H1 (cell line): Measurements from ENCODE around the gene KRTAP2-4. TPM values are rescaled to one million over a fixed set of nuclear protein-coding genes. Genes with fewer than 3 reads are reported as not detected.

Source experiments
- CTCF ChIA-PET: fragments of 300-600 bp; sonication (Branson Sonifier 250); formaldehyde crosslinking; loops from one replicate; lab custom pipeline; 2021; ENCODE audit not compliant: partially characterized antibody; lab: Charles Lee
- POLR2A ChIA-PET: fragments of 300-600 bp; sonication (Branson Sonifier 250); formaldehyde crosslinking; loops from one replicate; lab custom pipeline; 2021; ENCODE audit warnings: inconsistent platforms; ENCODE audit not compliant: partially characterized antibody; lab: Charles Lee
- DNase-seq, 2 experiments: peaks; one replicate each; pipeline versions ENCODE4 v3.0.0 to v3.0.0-alpha.2; 2010 to 2022; ENCODE audit warnings: low spot score in 2 of 2, low read depth in 1 of 2, mixed read lengths in 1 of 2
- FAIRE-seq: peaks from 2 replicates; lab custom pipeline; 2011; peaks lifted over from hg19 to GRCh38; lab: Jason Lieb, UNC
- H2AFZ ChIP-seq: 2 replicates; pipeline ENCODE4 v1.8.1; 2012; ENCODE audit warnings: low read length, inconsistent platforms
- H2AK5ac ChIP-seq: 2 replicates; pipeline ENCODE4 v1.6.1; 2013; ENCODE audit warnings: low read depth, low read length
- H2BK120ac ChIP-seq: replicated peaks from 2 replicates; pipeline ENCODE3; 2013; ENCODE audit warnings: low read depth, low read length, inconsistent platforms
- H2BK12ac ChIP-seq: 2 replicates; pipeline ENCODE4 v1.6.1; 2013; ENCODE audit warnings: low read depth, low read length
- H2BK15ac ChIP-seq: 2 replicates; pipeline ENCODE4 v1.6.1; 2013; ENCODE audit warnings: low read length
- H2BK20ac ChIP-seq: 2 replicates; pipeline ENCODE4 v1.6.1; 2013; ENCODE audit warnings: low read length
- H2BK5ac ChIP-seq: 2 replicates; pipeline ENCODE4 v1.6.1; 2013; ENCODE audit warnings: low read depth, low read length
- H3K14ac ChIP-seq: 2 replicates; pipeline ENCODE4 v1.6.1; 2013; ENCODE audit warnings: inconsistent platforms; ENCODE audit not compliant: insufficient read length
- H3K18ac ChIP-seq: 2 replicates; pipeline ENCODE4 v1.6.1; 2013; ENCODE audit warnings: low read length; ENCODE audit errors: extremely low read depth
- H3K23ac ChIP-seq: 2 replicates; pipeline ENCODE4 v1.6.1; 2013; ENCODE audit warnings: inconsistent platforms; ENCODE audit not compliant: insufficient read length
- H3K23me2 ChIP-seq: 2 replicates; pipeline ENCODE4 v1.6.1; 2013; ENCODE audit warnings: low read depth, low read length
- H3K27ac ChIP-seq: 2 replicates; pipeline ENCODE4 v1.6.1; 2011; ENCODE audit warnings: low read depth, low read length, inconsistent platforms
- H3K27me3 ChIP-seq, 4 experiments: replicated peaks in 1 of 4; 1 replicate in 1 of 4; 2 replicates in 3 of 4; pipeline versions ENCODE4 v1.6.1 to v1.8.1; 2011 to 2013; ENCODE audit warnings: low read length in 3 of 4, mild to moderate bottlenecking in 3 of 4, inconsistent platforms in 2 of 4, mixed read lengths in 2 of 4, moderate library complexity in 1 of 4; ENCODE audit not compliant: control insufficient read depth in 3 of 4, insufficient read depth in 3 of 4; ENCODE audit errors: extremely low read depth in 1 of 4
- H3K36me3 ChIP-seq, 4 experiments: 2 replicates each; pipeline versions ENCODE4 v1.6.1 to v1.8.1; 2011 to 2013; ENCODE audit warnings: mild to moderate bottlenecking in 4 of 4, low read length in 3 of 4, moderate library complexity in 2 of 4, control low read depth in 1 of 4, inconsistent platforms in 1 of 4; ENCODE audit not compliant: insufficient read depth in 4 of 4, control insufficient read depth in 2 of 4
- H3K4ac ChIP-seq: replicated peaks from 2 replicates; pipeline ENCODE3; 2013; ENCODE audit warnings: low read length, low read depth, mixed read lengths, inconsistent platforms; ENCODE audit not compliant: insufficient read length
- H3K4me1 ChIP-seq, 4 experiments: replicated peaks in 1 of 4; 1 replicate in 1 of 4; 2 replicates in 3 of 4; pipeline versions ENCODE4 v1.6.1 to v1.8.1; 2011 to 2013; ENCODE audit warnings: low read length in 3 of 4, inconsistent platforms in 2 of 4, mixed read lengths in 1 of 4; ENCODE audit not compliant: insufficient read depth in 4 of 4, control insufficient read depth in 3 of 4
- H3K4me2 ChIP-seq, 2 experiments: 2 replicates each; pipeline versions ENCODE4 v1.6.1 to v1.8.1; 2011 to 2013; ENCODE audit warnings: low read depth in 2 of 2, low read length in 2 of 2, control low read depth in 1 of 2, inconsistent platforms in 1 of 2, mild to moderate bottlenecking in 1 of 2; ENCODE audit not compliant: insufficient read depth in 1 of 2
- H3K4me3 ChIP-seq, 4 experiments: fragments of 200-600, 300-600 bp in 1 of 4; sonication (generic), shearing (Covaris generic), sonication (Bioruptor Twin) in 1 of 4; 2 replicates each; pipeline versions ENCODE4 v1.5.1 to v1.8.1; 2011 to 2016; ENCODE audit warnings: low read length in 4 of 4, low read depth in 3 of 4, control low read depth in 2 of 4, inconsistent platforms in 2 of 4, mild to moderate bottlenecking in 2 of 4, mixed read lengths in 1 of 4, moderate library complexity in 1 of 4; ENCODE audit not compliant: insufficient read depth in 2 of 4; ENCODE audit errors: extremely low read depth in 1 of 4
- H3K56ac ChIP-seq: replicated peaks from 2 replicates; pipeline ENCODE3; 2013; ENCODE audit warnings: low read depth, mild to moderate bottlenecking, mixed read lengths, low read length, inconsistent platforms; ENCODE audit not compliant: insufficient read length
- H3K79me1 ChIP-seq: 2 replicates; pipeline ENCODE4 v1.6.1; 2013; ENCODE audit warnings: low read depth, low read length, control low read depth
- H3K79me2 ChIP-seq, 2 experiments: 2 replicates each; pipeline versions ENCODE4 v1.6.1 to v1.8.1; 2012 to 2013; ENCODE audit warnings: low read length in 2 of 2, mild to moderate bottlenecking in 2 of 2, inconsistent platforms in 1 of 2; ENCODE audit not compliant: insufficient read depth in 2 of 2, control insufficient read depth in 1 of 2
- H3K9ac ChIP-seq, 4 experiments: replicated peaks in 1 of 4; 1 replicate in 1 of 4; 2 replicates in 3 of 4; pipeline versions ENCODE4 v1.6.1 to v1.8.1; 2011 to 2013; ENCODE audit warnings: low read depth in 3 of 4, low read length in 3 of 4, control low read depth in 2 of 4, mild to moderate bottlenecking in 2 of 4, moderate library complexity in 2 of 4, inconsistent platforms in 1 of 4; ENCODE audit errors: extremely low read depth in 1 of 4
- H3K9me3 ChIP-seq, 2 experiments: 2 replicates each; pipeline versions ENCODE4 v1.6.1 to v1.8.1; 2012 to 2013; ENCODE audit warnings: mild to moderate bottlenecking in 2 of 2, moderate library complexity in 2 of 2, control low read depth in 1 of 2, inconsistent platforms in 1 of 2, low read depth in 1 of 2, low read length in 1 of 2, mixed read lengths in 1 of 2; ENCODE audit not compliant: insufficient read depth in 2 of 2
- H4K20me1 ChIP-seq, 2 experiments: replicated peaks in 1 of 2; 2 replicates each; pipeline versions ENCODE3 to v1.8.1; 2011 to 2013; ENCODE audit warnings: inconsistent platforms in 2 of 2, low read length in 2 of 2, mild to moderate bottlenecking in 1 of 2; ENCODE audit not compliant: insufficient read depth in 2 of 2, control insufficient read depth in 1 of 2
- H4K5ac ChIP-seq: 2 replicates; pipeline ENCODE4 v1.6.1; 2013; ENCODE audit warnings: low read length, low read depth, mixed read lengths, inconsistent platforms; ENCODE audit not compliant: insufficient read length
- H4K8ac ChIP-seq: 2 replicates; pipeline ENCODE4 v1.8.0; 2013; ENCODE audit warnings: mild to moderate bottlenecking, moderate library complexity, low read length, inconsistent platforms; ENCODE audit not compliant: insufficient read depth; ENCODE audit errors: extremely low read depth
- H4K91ac ChIP-seq: replicated peaks from 2 replicates; pipeline ENCODE3; 2013; ENCODE audit warnings: low read length, mixed read lengths, inconsistent platforms; ENCODE audit not compliant: insufficient read length
- WGBS, 2 experiments: shearing (Covaris generic) in 1 of 2; methylation state at CpG; one replicate each; pipeline versions ENCODE4 v1.1.6 to v1.1.7; 2013 to 2015; ENCODE audit warnings: low lambda C conversion rate in 2 of 2, mixed read lengths in 2 of 2, inconsistent platforms in 1 of 2, low coverage in 1 of 2, missing lambda C conversion rate in 1 of 2; ENCODE audit not compliant: insufficient replicate concordance in 2 of 2, insufficient coverage in 1 of 2, insufficient read length in 1 of 2; ENCODE audit errors: extremely low coverage in 1 of 2, missing lambda C conversion rate in 1 of 2; 5-methylcytosine and 5-hydroxymethylcytosine counted together
- polyA plus RNA-seq, 7 experiments: library from polyadenylated mRNA; depleted of rRNA in 3 of 7; stranded (reverse) in 5 of 7; unstranded in 2 of 7; fragments of >200 nt in 5 of 7; fragments of 200-250 nt in 2 of 7; gene quantifications; 1 replicate in 5 of 7; 2 replicates in 1 of 7; 4 replicates in 1 of 7; pipeline versions ENCODE4 v1.2.1 to v1.2.3, GENCODE V29; 2011 to 2013; ENCODE audit warnings: missing spikeins in 2 of 7, mixed read lengths in 2 of 7
- total RNA-seq: library from RNA; stranded (reverse); fragmentation: NEBNext Ultra II Directional; extraction: Animal tissue kit (Norgen Biotek cat#: 25700); gene quantifications from 2 replicates; pipeline ENCODE4 v1.2.1, GENCODE V29; 2021
- TF ChIP-seq, protein P1 (sequence below): IDR thresholded peaks from 2 replicates; pipeline ENCODE4 v1.6.1; 2012; ENCODE audit warnings: low read length, inconsistent platforms

The KRTAP2-4 gene
- total and polyA plus RNA-seq, 2 of the 8 experiments (the other 6 are each of a cell fraction or from before 2014, with no cell fraction given), result not detected

DNA sequence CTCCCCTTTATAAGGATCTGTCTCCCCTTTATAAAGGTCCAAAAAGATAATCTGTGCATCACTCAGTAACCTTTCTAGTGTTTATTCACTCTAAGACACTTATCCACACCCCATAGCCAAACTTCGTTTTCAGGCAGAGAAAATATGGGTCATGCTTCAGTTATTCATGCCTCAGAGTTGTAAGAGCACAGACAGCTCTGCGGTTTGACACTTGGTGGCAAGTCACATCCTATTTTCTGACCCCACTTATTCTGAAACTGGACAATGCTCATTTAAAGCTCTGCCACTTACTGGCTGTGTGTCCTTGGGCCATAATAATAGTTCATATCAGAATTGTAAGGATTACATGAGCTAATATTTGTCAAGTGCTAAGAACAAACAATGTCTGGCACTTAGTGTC lies 16.6 kb downstream of the KRTAP2-4 start:
- Histone ChIP-seq H3K23me2 (no peaks in the 10 kb centered on the region), H3K79me2 (no peaks in the 10 kb centered on the region), H2BK120ac (no peak overlapping the region), H2AK5ac (no peak overlapping the region), H2BK15ac (no peak overlapping the region), H3K9ac (no peak overlapping the region), H3K9me3 (no peaks in the 10 kb centered on the region), H2AFZ (no peak overlapping the region), H2BK20ac (no peak overlapping the region), H4K8ac (no peak overlapping the region), H3K14ac (no peak overlapping the region), H4K20me1 (no peaks in the 10 kb centered on the region), H3K27me3 (no peaks in the 10 kb centered on the region), H3K36me3 (no peaks in the 10 kb centered on the region), H3K56ac (no peak overlapping the region), H3K4me2 (no peak overlapping the region), H3K27ac (no peak overlapping the region), H3K23ac (no peak overlapping the region), H2BK12ac (no peak overlapping the region), H3K79me1 (no peaks in the 10 kb centered on the region), H3K4me3 (no peak overlapping the region), H3K4ac (no peak overlapping the region), H3K4me1 (peaks cover 0 to 2% (median 0%) of the 10 kb centered on the region in 4 experiments; a peak in 1 of 7 replicates), H4K91ac (no peak overlapping the region), H4K5ac (no peak overlapping the region), H2BK5ac (no peak overlapping the region), H3K18ac (no peak overlapping the region)
- 59% methylated on average over 2 of the region's 2 CpGs; no CpG with 5 or more reads in 1 of the 2 experiments for WGBS, 2 experiments
- no peak for FAIRE-seq
- ChIA-PET CTCF (interaction anchor here (0.6 to 1.0 kb wide), 3 partner anchors 10 to 85 kb away, joined by 3 read pairs; no protein-coding TSS in a partner anchor), POLR2A (no interaction called here)
- no peak for DNase-seq
- TF ChIP-seq, protein P1, sequence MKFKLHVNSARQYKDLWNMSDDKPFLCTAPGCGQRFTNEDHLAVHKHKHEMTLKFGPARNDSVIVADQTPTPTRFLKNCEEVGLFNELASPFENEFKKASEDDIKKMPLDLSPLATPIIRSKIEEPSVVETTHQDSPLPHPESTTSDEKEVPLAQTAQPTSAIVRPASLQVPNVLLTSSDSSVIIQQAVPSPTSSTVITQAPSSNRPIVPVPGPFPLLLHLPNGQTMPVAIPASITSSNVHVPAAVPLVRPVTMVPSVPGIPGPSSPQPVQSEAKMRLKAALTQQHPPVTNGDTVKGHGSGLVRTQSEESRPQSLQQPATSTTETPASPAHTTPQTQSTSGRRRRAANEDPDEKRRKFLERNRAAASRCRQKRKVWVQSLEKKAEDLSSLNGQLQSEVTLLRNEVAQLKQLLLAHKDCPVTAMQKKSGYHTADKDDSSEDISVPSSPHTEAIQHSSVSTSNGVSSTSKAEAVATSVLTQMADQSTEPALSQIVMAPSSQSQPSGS, result no peak
